Activated naive CD8-positive, alpha-beta T cell (primary cell): Measurements from ENCODE around the gene LTA.
A peak's percentile ranks its signal among the peaks of the same experiment; 100 is the strongest.

Source experiments
- H3K27ac Mint-ChIP-seq: one replicate; pipeline ENCODE4 v1.8.0; 2021; ENCODE audit warnings: mixed read lengths
- H3K27me3 Mint-ChIP-seq: one replicate; pipeline ENCODE4 v1.8.0; 2021; ENCODE audit warnings: mixed read lengths
- H3K36me3 Mint-ChIP-seq: one replicate; pipeline ENCODE4 v1.8.0; 2021; ENCODE audit warnings: mixed read lengths
- H3K4me1 Mint-ChIP-seq: one replicate; pipeline ENCODE4 v1.8.0; 2021; ENCODE audit warnings: low read depth, mixed read lengths
- H3K4me3 Mint-ChIP-seq: one replicate; pipeline ENCODE4 v1.8.0; 2021; ENCODE audit warnings: mild to moderate bottlenecking, mixed read lengths
- H3K9me3 Mint-ChIP-seq: one replicate; pipeline ENCODE4 v1.8.0; 2021; ENCODE audit warnings: low read depth, mixed read lengths

Gene LTA

DNA sequence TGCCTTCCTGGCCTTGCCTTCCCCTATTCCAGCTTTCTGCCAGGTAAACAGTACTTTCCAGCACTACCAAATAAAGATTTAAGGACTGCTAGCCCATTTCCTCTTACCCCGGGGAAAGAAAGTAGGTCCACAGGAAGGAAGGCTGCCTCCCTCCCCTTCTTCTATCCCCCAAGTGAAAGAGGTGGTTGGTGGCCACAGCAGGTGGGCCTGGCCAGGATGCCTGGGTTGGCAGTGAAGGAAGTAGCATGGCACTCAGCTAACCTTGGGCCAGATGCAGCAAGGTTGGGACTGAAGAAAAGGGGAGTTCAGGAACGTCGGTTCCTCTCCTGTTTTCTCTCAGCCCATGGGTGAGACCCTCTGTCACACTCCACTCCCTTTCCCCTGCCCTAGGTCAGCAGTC, 15.8 kb upstream of the LTA start:
- no peak overlapping the region for H3K4me3 Mint-ChIP-seq
- peaks cover 63% of the 10 kb centered on the region for H3K4me1 Mint-ChIP-seq
- H3K27ac Mint-ChIP-seq, result peak overlapping the region; percentile 72
- no peaks in the 10 kb centered on the region for H3K27me3 Mint-ChIP-seq
- peaks cover 8% of the 10 kb centered on the region for H3K36me3 Mint-ChIP-seq
- H3K9me3 Mint-ChIP-seq, result no peaks in the 10 kb centered on the region

DNA sequence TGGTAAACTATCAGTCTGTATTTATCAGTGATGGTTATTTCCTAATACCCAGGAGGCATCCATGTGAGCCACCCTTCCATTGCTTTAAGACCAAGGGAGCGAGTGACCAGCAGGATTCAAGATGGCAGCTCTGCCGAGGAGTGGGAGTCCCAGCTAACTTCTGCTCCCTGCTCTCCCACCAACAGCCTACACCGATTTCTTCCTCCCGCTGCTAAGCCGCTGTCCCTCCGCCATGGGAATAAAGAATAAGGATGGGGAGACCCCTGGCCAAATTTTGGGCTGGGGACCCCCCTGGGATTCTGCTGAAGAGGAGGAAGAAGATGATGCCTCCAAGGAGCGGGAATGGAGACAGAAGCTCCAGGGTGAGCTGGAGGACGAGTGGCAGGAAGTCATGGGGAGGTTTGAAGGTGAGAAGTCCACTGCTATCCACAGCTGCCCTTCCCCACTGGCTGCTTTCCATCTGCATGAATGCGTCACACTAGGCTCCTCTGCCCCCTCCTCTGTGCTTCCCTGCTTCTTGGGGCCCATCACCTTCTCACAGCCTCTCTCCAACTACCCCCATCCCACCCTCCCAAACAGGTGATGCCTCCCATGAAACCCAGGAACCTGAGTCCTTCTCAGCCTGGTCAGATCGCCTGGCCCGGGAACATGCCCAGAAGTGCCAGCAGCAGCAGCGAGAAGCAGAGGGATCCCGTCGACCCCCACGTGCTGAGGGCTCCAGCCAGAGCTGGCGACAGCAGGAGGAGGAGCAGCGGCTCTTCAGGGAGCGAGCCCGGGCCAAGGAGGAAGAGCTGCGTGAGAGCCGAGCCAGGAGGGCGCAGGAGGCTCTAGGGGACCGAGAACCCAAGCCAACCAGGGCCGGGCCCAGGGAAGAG, 14.4 kb upstream of the LTA start:
- H3K4me1 Mint-ChIP-seq, result peaks cover 72% of the 10 kb centered on the region
- H3K4me3 Mint-ChIP-seq, result peak overlapping the region; percentile 63
- peaks cover 14% of the 10 kb centered on the region for H3K36me3 Mint-ChIP-seq

DNA sequence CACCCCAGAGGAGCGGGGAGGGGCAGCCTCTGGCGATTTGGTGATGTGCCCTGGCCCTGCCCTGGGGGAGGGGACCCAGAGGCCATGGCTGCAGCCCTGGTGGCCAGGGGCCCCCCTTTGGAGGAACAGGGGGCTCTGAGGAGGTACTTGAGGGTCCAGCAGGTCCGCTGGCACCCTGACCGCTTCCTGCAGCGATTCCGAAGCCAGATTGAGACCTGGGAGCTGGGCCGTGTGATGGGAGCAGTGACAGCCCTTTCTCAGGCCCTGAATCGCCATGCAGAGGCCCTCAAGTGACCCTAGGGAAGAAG, 13.8 kb upstream of the LTA start:
- Mint-ChIP-seq H3K9me3 (no peaks in the 10 kb centered on the region), H3K27me3 (no peaks in the 10 kb centered on the region), H3K36me3 (peaks cover 16% of the 10 kb centered on the region), H3K4me3 (peak overlapping the region; percentile 80), H3K4me1 (peaks cover 78% of the 10 kb centered on the region), H3K27ac (peak overlapping the region; percentile 97)

More for the DNA sequence above, 14.4 kb upstream of the LTA start:
- Mint-ChIP-seq H3K27ac (peak overlapping the region; percentile 97), H3K9me3 (no peaks in the 10 kb centered on the region), H3K27me3 (no peaks in the 10 kb centered on the region)

DNA sequence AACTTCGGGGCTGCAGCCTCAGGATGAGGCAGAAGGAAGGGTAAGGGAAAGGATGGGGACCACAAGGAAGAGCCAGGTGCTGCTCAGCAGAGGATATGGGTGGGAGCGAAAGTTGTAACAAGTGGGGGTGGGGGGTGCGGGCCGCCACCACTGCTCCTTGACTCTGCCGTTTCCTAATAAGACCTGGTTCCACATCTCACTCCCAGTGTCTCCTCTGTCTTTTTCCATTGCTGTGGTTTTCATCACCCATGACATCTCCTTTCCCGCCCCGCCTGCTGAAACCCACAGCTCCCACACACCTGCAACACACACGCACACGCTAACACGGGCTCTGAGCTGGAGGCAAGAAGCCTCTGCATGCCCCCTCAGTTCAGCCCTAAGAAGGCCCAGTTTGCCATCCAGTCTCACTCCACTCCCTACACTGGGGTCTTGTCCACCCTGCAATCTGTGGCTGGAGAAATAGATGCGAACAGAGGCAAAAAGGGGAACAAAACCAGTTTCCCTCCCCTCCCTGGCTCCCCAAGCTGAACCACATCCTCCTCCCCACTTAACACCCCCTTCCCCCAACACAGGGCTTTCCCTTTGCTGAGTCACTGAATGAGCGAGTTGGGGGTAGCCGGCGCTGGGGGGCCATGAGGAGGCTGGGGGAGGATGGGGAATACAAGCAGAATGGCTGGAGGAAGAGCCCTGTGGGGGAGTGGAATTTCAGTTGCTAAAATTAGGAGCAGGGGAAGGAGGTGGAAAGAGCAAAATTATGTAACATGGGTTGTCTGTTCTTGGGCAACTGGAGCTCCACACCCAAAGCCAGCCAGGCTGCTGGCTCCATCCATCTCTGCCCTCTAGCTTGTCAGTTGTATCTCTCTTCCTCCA, 13.2 kb upstream of the LTA start:
- H3K9me3 Mint-ChIP-seq, result no peaks in the 10 kb centered on the region
- H3K36me3 Mint-ChIP-seq, result peaks cover 19% of the 10 kb centered on the region
- H3K27ac Mint-ChIP-seq, result peak overlapping the region; percentile 97
- peaks cover 84% of the 10 kb centered on the region for H3K4me1 Mint-ChIP-seq
- no peaks in the 10 kb centered on the region for H3K27me3 Mint-ChIP-seq
- H3K4me3 Mint-ChIP-seq, result peak overlapping the region; percentile 80

DNA sequence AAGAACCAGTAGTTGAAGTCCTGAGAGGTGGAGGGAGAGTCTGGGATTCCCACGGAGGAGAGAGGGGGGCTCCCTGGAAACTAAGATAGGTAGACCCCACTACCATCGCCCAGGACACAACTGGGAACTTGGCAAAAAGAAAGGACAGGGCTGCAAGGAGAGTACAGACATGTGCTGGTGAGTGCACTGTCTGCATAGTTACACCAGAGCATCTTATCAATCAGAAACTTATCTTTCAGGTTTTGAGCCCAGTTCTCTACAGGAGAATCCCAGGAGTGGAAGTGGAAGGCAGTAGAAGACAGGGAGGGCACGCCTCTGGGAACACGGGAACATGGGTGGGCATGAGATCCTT, 12.5 kb upstream of the LTA start:
- Mint-ChIP-seq H3K4me1 (peaks cover 83% of the 10 kb centered on the region), H3K9me3 (no peaks in the 10 kb centered on the region), H3K4me3 (peak overlapping the region; percentile 80), H3K36me3 (peaks cover 20% of the 10 kb centered on the region), H3K27ac (peak overlapping the region; percentile 97), H3K27me3 (no peaks in the 10 kb centered on the region)

DNA sequence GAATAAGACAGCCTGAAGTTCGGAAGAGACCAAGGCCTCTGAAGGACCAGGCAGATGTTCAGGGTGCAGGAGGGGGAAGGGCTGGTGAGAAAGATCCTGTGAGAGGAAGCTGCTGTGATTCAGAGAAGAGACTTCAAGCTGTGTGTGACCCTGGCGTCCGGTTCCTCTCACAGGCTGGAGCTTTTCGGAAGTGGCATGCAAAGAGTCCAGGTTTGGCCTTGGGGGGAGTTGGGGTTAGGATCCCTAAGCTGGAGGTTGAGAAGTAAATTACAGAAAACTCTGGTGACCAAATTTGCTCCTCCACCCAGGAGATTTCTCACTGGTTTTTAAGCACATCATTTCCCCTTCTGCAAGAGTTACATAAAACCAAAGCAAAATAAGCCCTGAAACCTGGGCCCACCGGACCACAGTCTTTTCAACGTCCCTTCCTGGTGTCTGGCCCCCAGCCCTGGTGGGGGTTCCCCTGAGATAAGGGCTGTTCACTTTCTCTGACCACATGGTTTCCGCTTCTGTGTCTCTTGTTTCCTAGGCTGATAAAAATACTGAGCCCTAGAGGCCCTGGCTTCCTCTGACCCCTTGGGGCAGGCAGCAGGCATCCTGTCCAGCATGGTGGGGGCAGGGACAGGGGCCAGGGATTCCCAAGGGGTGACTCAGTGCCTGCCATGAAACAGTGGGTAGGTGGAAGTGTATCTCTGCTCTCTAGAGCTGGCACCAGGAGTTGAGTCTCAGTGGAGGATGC, 12.0 kb upstream of the LTA start:
- Mint-ChIP-seq H3K9me3 (no peaks in the 10 kb centered on the region), H3K4me3 (peak overlapping the region; percentile 80), H3K27ac (peak overlapping the region; percentile 97), H3K36me3 (peaks cover 23% of the 10 kb centered on the region), H3K27me3 (no peaks in the 10 kb centered on the region), H3K4me1 (peaks cover 84% of the 10 kb centered on the region)

DNA sequence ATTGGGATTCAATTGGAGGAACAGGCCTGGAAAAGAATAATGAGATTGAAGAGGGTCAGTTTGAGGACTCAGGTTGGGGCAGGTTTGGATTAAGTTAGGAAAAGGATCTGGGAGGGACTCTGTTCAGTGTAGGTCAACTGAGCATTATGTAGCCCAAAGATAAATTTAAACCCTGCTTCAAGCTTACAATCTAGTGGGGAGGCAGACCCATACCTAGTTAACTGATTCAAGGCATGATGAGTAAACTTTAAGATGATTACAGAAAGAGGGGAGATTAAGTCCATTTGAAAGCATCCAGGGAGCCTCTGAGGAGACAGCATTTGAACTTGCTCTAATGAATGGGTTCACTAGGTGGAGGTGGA, 11.4 kb upstream of the LTA start:
- Mint-ChIP-seq H3K27ac (peak overlapping the region; percentile 97), H3K4me3 (peak overlapping the region; percentile 80), H3K36me3 (peaks cover 23% of the 10 kb centered on the region), H3K4me1 (peaks cover 89% of the 10 kb centered on the region), H3K9me3 (no peaks in the 10 kb centered on the region), H3K27me3 (no peaks in the 10 kb centered on the region)

DNA sequence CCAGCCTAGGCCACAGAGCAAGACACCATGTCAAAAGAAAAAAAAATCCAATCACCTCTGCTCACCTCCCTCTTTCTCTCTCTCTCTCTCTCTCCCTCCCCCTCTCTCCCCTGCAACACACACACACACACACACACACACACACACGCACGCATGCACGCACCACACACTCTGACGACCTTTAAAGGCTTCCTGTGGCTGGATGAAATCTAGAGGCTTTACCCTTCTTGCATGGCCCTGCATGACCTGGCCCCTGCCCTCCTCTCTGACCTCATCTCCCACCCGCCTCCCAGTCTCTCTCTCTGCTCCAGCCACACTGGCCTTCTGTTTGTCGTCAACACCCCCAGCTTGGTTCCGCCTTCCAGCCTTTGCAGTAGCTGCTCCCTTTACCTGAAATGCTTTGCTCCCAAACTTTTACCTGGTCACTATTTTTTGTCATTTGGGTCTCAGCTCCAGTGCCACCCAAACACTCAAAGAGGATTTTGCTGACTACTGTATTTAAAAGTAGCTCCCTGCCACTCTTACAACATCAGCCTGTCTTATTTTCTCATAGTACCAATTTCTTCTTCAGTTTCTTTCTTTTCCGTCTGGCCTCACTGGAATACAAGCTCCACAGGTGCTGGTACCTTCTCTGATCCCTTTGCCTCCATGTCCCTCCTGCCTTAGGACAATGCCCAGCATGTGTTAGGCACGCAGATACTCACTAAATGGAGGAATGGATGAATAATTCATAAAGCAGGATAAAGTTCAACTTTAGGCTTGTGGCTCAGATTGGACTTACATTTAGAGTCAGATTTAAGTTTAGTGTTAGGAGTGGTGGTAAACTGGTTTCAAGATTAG, 4.3 kb upstream of the LTA start:
- Mint-ChIP-seq H3K9me3 (no peaks in the 10 kb centered on the region), H3K27ac (peak overlapping the region; percentile 99), H3K4me3 (peak overlapping the region; percentile 81), H3K4me1 (peaks cover 78% of the 10 kb centered on the region), H3K36me3 (peaks cover 10% of the 10 kb centered on the region), H3K27me3 (no peaks in the 10 kb centered on the region)

DNA sequence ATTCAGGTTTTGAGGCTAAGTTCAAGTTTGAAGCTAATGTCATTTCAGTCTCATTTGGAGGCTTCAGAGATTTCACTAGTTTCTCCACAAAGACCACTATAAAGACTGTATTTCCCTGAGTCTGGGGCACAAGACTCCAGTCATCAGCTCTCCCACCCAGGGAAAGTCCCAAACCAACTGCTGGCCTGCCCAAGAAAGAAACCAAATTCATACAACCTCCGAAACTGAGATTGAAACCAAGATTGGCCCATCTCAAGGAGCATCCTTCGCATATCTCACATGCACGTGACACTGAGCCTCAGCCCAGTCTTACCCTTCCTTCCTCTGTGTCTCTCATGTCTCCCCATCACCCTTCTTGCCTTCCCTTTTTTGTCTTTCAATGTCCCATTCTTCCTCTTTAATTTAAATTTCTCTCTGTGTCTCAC, 3.5 kb upstream of the LTA start:
- peak overlapping the region; percentile 81 for H3K4me3 Mint-ChIP-seq
- no peaks in the 10 kb centered on the region for H3K9me3 Mint-ChIP-seq
- H3K27ac Mint-ChIP-seq, result peak overlapping the region; percentile 99
- H3K27me3 Mint-ChIP-seq, result no peaks in the 10 kb centered on the region
- H3K4me1 Mint-ChIP-seq, result peaks cover 77% of the 10 kb centered on the region
- H3K36me3 Mint-ChIP-seq, result peaks cover 8% of the 10 kb centered on the region

DNA sequence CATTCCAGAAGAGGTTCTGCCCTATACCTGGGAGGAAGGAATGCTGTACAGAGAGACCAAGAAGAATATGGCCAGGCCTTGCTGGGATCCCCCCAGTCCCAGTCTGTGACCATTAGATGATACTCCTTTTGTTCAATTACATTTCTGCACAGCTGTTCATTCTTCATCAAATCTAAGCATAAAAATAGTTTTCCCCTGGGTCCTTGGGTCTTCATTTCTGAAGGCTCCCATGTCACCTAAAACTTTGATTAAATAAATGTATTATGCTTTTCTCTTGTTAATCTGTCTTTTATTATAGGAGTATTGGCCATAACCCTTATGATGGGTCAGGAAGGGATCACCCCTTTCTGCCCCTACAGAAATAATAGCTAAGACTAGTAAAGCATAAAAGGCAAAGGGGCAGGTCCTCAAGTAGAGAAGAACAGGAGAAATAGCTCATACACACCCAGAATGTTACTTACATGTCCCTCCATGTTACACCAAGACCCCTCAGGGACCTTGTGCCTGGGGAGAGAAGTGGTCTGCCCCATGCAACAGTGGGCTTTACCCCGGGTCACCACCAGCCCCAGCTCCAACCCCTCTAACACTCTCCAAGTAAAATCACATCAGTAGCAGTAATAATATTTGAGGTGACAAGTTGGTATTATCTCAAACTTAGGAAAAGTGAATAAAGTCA, 2.1 kb upstream of the LTA start:
- Mint-ChIP-seq H3K4me3 (peak overlapping the region; percentile 100), H3K4me1 (peaks cover 82% of the 10 kb centered on the region), H3K27ac (peak overlapping the region; percentile 99), H3K9me3 (no peaks in the 10 kb centered on the region), H3K27me3 (no peaks in the 10 kb centered on the region), H3K36me3 (peaks cover 4% of the 10 kb centered on the region)

DNA sequence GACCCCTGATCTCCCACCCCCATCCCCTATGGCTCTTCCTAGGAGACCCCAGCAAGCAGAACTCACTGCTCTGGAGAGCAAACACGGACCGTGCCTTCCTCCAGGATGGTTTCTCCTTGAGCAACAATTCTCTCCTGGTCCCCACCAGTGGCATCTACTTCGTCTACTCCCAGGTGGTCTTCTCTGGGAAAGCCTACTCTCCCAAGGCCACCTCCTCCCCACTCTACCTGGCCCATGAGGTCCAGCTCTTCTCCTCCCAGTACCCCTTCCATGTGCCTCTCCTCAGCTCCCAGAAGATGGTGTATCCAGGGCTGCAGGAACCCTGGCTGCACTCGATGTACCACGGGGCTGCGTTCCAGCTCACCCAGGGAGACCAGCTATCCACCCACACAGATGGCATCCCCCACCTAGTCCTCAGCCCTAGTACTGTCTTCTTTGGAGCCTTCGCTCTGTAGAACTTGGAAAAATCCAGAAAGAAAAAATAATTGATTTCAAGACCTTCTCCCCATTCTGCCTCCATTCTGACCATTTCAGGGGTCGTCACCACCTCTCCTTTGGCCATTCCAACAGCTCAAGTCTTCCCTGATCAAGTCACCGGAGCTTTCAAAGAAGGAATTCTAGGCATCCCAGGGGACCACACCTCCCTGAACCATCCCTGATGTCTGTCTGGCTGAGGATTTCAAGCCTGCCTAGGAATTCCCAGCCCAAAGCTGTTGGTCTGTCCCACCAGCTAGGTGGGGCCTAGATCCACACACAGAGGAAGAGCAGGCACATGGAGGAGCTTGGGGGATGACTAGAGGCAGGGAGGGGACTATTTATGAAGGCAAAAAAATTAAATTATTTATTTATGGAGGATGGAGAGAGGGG, 1.4 kb downstream of the LTA start:
- H3K36me3 Mint-ChIP-seq, result peaks cover 18% of the 10 kb centered on the region
- H3K27me3 Mint-ChIP-seq, result no peaks in the 10 kb centered on the region
- peak overlapping the region; percentile 100 for H3K4me3 Mint-ChIP-seq

DNA sequence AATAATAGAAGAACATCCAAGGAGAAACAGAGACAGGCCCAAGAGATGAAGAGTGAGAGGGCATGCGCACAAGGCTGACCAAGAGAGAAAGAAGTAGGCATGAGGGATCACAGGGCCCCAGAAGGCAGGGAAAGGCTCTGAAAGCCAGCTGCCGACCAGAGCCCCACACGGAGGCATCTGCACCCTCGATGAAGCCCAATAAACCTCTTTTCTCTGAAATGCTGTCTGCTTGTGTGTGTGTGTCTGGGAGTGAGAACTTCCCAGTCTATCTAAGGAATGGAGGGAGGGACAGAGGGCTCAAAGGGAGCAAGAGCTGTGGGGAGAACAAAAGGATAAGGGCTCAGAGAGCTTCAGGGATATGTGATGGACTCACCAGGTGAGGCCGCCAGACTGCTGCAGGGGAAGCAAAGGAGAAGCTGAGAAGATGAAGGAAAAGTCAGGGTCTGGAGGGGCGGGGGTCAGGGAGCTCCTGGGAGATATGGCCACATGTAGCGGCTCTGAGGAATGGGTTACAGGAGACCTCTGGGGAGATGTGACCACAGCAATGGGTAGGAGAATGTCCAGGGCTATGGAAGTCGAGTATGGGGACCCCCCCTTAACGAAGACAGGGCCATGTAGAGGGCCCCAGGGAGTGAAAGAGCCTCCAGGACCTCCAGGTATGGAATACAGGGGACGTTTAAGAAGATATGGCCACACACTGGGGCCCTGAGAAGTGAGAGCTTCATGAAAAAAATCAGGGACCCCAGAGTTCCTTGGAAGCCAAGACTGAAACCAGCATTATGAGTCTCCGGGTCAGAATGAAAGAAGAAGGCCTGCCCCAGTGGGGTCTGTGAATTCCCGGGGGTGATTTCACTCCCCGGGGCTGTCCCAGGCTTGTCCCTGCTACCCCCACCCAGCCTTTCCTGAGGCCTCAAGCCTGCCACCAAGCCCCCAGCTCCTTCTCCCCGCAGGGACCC, 2.3 kb downstream of the LTA start:
- H3K27ac Mint-ChIP-seq, result peak overlapping the region; percentile 99
- peaks cover 75% of the 10 kb centered on the region for H3K4me1 Mint-ChIP-seq
- no peaks in the 10 kb centered on the region for H3K27me3 Mint-ChIP-seq
- peaks cover 18% of the 10 kb centered on the region for H3K36me3 Mint-ChIP-seq
- H3K9me3 Mint-ChIP-seq, result no peaks in the 10 kb centered on the region
- peak overlapping the region; percentile 100 for H3K4me3 Mint-ChIP-seq

More for the DNA sequence above, 1.4 kb downstream of the LTA start:
- Mint-ChIP-seq H3K4me1 (peaks cover 78% of the 10 kb centered on the region), H3K9me3 (no peaks in the 10 kb centered on the region), H3K27ac (peak overlapping the region; percentile 99)
